T-helper 17 cell (primary cell): ENCODE results near the gene MGME1. TPM values are rescaled to one million over a fixed set of nuclear protein-coding genes. Genes with fewer than 3 reads are reported as not detected.

Source experiments
- ATAC-seq: fragments of 150-1000 bp; cut with Tn5 transposase; 2 replicates; pipeline ENCODE4 v1.10.0; 2021; ENCODE audit warnings: mild to moderate bottlenecking, moderate library complexity
- DNase-seq, 3 donors: peaks; one replicate each; pipeline versions ENCODE4 v3.0.0 to v3.0.0-alpha.2; 2020 to 2021
- H3K9me3 ChIP-seq: one replicate; pipeline ENCODE4 v1.7.0; 2013; ENCODE audit warnings: low read length, mild to moderate bottlenecking; ENCODE audit not compliant: control insufficient read depth, poor library complexity, severe bottlenecking
- H3K27ac Mint-ChIP-seq: one replicate; pipeline ENCODE4 v1.8.0; 2022; ENCODE audit warnings: mild to moderate bottlenecking, moderate library complexity, mixed read lengths
- H3K27me3 Mint-ChIP-seq: one replicate; pipeline ENCODE4 v1.8.0; 2022; ENCODE audit warnings: mixed read lengths
- H3K36me3 Mint-ChIP-seq: one replicate; pipeline ENCODE4 v1.8.0; 2022; ENCODE audit warnings: low read depth, mixed read lengths
- H3K4me1 Mint-ChIP-seq: one replicate; pipeline ENCODE4 v1.8.0; 2022; ENCODE audit warnings: mild to moderate bottlenecking, mixed read lengths
- H3K4me3 Mint-ChIP-seq: one replicate; pipeline ENCODE4 v1.8.0; 2022; ENCODE audit warnings: mild to moderate bottlenecking, moderate library complexity, mixed read lengths
- total RNA-seq, 4 donors: library from RNA in 2 of 4; stranded (reverse) in 2 of 4; gene quantifications; one replicate each; pipeline ENCODE4 v1.2.3 and lab custom pipeline; 2022 to 2026

The MGME1 gene
- total RNA-seq, 2 donors from 2014 or later = 10.6 to 10.9 TPM

DNA sequence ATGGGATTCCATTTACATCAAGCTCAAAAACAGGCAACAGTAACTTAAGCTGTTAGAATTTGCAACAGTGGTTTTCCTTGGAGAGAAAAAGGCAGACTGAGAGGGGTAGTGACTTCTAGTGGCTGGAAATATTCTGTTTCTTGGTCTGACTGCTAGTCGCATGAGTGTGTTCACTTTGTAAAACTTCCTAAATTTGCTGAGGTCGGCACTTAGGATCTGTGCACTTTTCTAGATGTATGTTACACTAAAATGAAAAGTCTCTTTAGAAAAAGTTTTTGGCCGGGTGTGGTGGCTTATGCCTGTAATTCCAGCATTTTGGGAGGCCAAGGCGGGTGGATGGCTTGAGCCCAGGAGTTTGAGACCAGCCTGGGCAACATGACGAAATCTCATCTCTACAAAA, 70.2 kb downstream of the MGME1 start:
- Mint-ChIP-seq H3K4me1 (no peaks in the 10 kb centered on the region), H3K27me3 (peaks cover 57% of the 10 kb centered on the region), H3K4me3 (no peak overlapping the region), H3K36me3 (peaks cover 5% of the 10 kb centered on the region), H3K27ac (no peak overlapping the region)
- ATAC-seq (no peak), DNase-seq (no peak)
- H3K9me3 ChIP-seq = no peaks in the 10 kb centered on the region

Other genes with a start within 250 kb of the MGME1 start
- gene SNX5, start 224 bp upstream of the MGME1 start, total RNA-seq = 10 to 100 TPM; 63.8 to 71.5 TPM
- gene OVOL2, start 88.9 kb downstream of the MGME1 start, total RNA-seq = not detected
- 10 to 100 TPM; 11.5 to 12.6 TPM for gene KAT14, start 168.8 kb downstream of the MGME1 start, total RNA-seq
- gene PET117, start 168.8 kb downstream of the MGME1 start, total RNA-seq = 10 to 100 TPM; 10.5 to 11.5 TPM